SK-N-SH treated with all-trans-retinoic acid at 6 μM for 48 hours (cell line): ENCODE measurements around the gene PDZD4.

Experiments used
- ATAC-seq: fragments of 200-7000 bp; cut with Tn5 transposase; 3 replicates; pipeline ENCODE4 v1.9.1; 2020; ENCODE audit warnings: mild to moderate bottlenecking, moderate library complexity
- ARNTL ChIP-seq: fragments of 450-650 bp; formaldehyde crosslinking; IDR thresholded peaks from 2 replicates; pipeline ENCODE4 v1.5.0; 2020; ENCODE audit warnings: low read depth, mild to moderate bottlenecking, moderate library complexity, borderline replicate concordance
- CSDC2 ChIP-seq: fragments of 250-450 bp; sonication (Bioruptor Pico); IDR thresholded peaks from 2 replicates; pipeline ENCODE4 v1.5.0; 2020; ENCODE audit warnings: mild to moderate bottlenecking, moderate library complexity
- CSRNP3 ChIP-seq: fragments of 250-450 bp; sonication (Bioruptor Pico); IDR thresholded peaks from 2 replicates; pipeline ENCODE4 v1.5.1; 2021; ENCODE audit warnings: mild to moderate bottlenecking, moderate library complexity
- ESRRG ChIP-seq: fragments of 250-450 bp; sonication (Bioruptor Pico); IDR thresholded peaks from 2 replicates; pipeline ENCODE4 v1.6.1; 2021; ENCODE audit warnings: mild to moderate bottlenecking
- GLIS3 ChIP-seq: fragments of 250-450 bp; sonication (Bioruptor Pico); IDR thresholded peaks from 2 replicates; pipeline ENCODE4 v1.5.0; 2020; ENCODE audit warnings: mild to moderate bottlenecking, moderate library complexity
- ISL1 ChIP-seq: fragments of 250-450 bp; sonication (Bioruptor Pico); IDR thresholded peaks from 2 replicates; pipeline ENCODE4 v2.1.2; 2022; ENCODE audit warnings: mild to moderate bottlenecking, moderate library complexity
- PATZ1 ChIP-seq: fragments of 250-450 bp; sonication (Bioruptor Pico); IDR thresholded peaks from 2 replicates; pipeline ENCODE4 v1.8.0; 2020; ENCODE audit warnings: mild to moderate bottlenecking, moderate library complexity, borderline replicate concordance
- POU6F1 ChIP-seq: fragments of 250-450 bp; sonication (Bioruptor Pico); IDR thresholded peaks from 2 replicates; pipeline ENCODE4 v1.8.0; 2021; ENCODE audit warnings: low read depth, mild to moderate bottlenecking, moderate library complexity, borderline replicate concordance
- PPARA ChIP-seq: fragments of 250-450 bp; sonication (Bioruptor Pico); IDR thresholded peaks from 2 replicates; pipeline ENCODE4 v1.5.0; 2020; ENCODE audit warnings: mild to moderate bottlenecking, borderline replicate concordance
- RARB ChIP-seq: fragments of 250-450 bp; sonication (Bioruptor Pico); IDR thresholded peaks from 2 replicates; pipeline ENCODE4 v1.8.0; 2021; ENCODE audit warnings: mild to moderate bottlenecking, moderate library complexity
- SNAI2 ChIP-seq: fragments of 250-450 bp; sonication (Bioruptor Pico); IDR thresholded peaks from 2 replicates; pipeline ENCODE4 v1.5.0; 2020; ENCODE audit warnings: mild to moderate bottlenecking, moderate library complexity
- TCF4 ChIP-seq: fragments of 250-450 bp; sonication (Bioruptor Pico); IDR thresholded peaks from 2 replicates; pipeline ENCODE4 v1.8.0; 2021; ENCODE audit warnings: mild to moderate bottlenecking, moderate library complexity, borderline replicate concordance
- TOX ChIP-seq: fragments of 250-450 bp; sonication (Bioruptor Pico); IDR thresholded peaks from 2 replicates; pipeline ENCODE4 v1.8.0; 2021; ENCODE audit warnings: mild to moderate bottlenecking, moderate library complexity, borderline replicate concordance
- TSHZ2 ChIP-seq: fragments of 250-450 bp; sonication (Bioruptor Pico); IDR thresholded peaks from 2 replicates; pipeline ENCODE4 v1.5.0; 2020; ENCODE audit warnings: mild to moderate bottlenecking, moderate library complexity
- ZC3H10 ChIP-seq: fragments of 250-450 bp; sonication (Bioruptor Pico); IDR thresholded peaks from 2 replicates; pipeline ENCODE4 v1.5.1; 2021; ENCODE audit warnings: mild to moderate bottlenecking, moderate library complexity
- ZFP3 ChIP-seq: fragments of 250-450 bp; sonication (Bioruptor Pico); IDR thresholded peaks from 2 replicates; pipeline ENCODE4 v1.5.0; 2020; ENCODE audit warnings: mild to moderate bottlenecking, moderate library complexity
- ZFP30 ChIP-seq: fragments of 450-650 bp; formaldehyde crosslinking; IDR thresholded peaks from 2 replicates; pipeline ENCODE4 v1.5.0; 2022; ENCODE audit warnings: mild to moderate bottlenecking, moderate library complexity
- ZNF565 ChIP-seq: fragments of 450-650 bp; formaldehyde crosslinking; conservative IDR thresholded peaks from 2 replicates; pipeline ENCODE4 v1.5.0; 2020; ENCODE audit warnings: low read depth, mild to moderate bottlenecking, moderate library complexity
- ZNF70 ChIP-seq: fragments of 450-650 bp; formaldehyde crosslinking; IDR thresholded peaks from 2 replicates; pipeline ENCODE4 v1.5.0; 2020; ENCODE audit warnings: mild to moderate bottlenecking, moderate library complexity
- ZNF8 ChIP-seq: fragments of 450-650 bp; formaldehyde crosslinking; IDR thresholded peaks from 2 replicates; pipeline ENCODE4 v1.5.0; 2020; ENCODE audit warnings: mild to moderate bottlenecking, moderate library complexity

Gene PDZD4

GRCh38 chrX:153778684-153779101 lies 51.7 kb downstream of the PDZD4 start:
- no peak for ATAC-seq
- TF ChIP-seq CSRNP3 (no peak), ISL1 (no peak), PATZ1 (CRISPR knock-in tag) (no peak), POU6F1 (CRISPR knock-in tag) (no peak), ZNF8 (CRISPR knock-in tag) (no peak), ZNF70 (no peak), RARB (CRISPR knock-in tag) (no peak), CSDC2 (CRISPR knock-in tag) (no peak), TCF4 (CRISPR knock-in tag) (no peak), ZFP3 (no peak), GLIS3 (CRISPR knock-in tag) (no peak)

- no peak for TF ChIP-seq CSRNP3
- no peak for TF ChIP-seq TSHZ2 (CRISPR knock-in tag)
- no peak for TF ChIP-seq TOX (CRISPR knock-in tag)
- no peak for ATAC-seq
These were observed 52.2 kb downstream of the PDZD4 start for GRCh38 chrX:153778181-153778580.

- TF ChIP-seq GLIS3 (CRISPR knock-in tag) (no peak), TOX (CRISPR knock-in tag) (no peak), TCF4 (CRISPR knock-in tag) (no peak), CSDC2 (CRISPR knock-in tag) (no peak), ARNTL (no peak), ZNF8 (CRISPR knock-in tag) (no peak), ESRRG (CRISPR knock-in tag) (no peak), SNAI2 (no peak), ZNF70 (no peak)
- TF ChIP-seq, all 23 proteins: peak for 0
- ATAC-seq: no peak
These were observed 52.9 kb downstream of the PDZD4 start for GRCh38 chrX:153777261-153778090.

- ATAC-seq: no peak
- TF ChIP-seq ZFP30 (no peak), TSHZ2 (CRISPR knock-in tag) (no peak), PPARA (CRISPR knock-in tag) (no peak), PATZ1 (CRISPR knock-in tag) (no peak), ZC3H10 (CRISPR knock-in tag) (no peak), ZNF565 (CRISPR knock-in tag) (no peak), ZNF8 (CRISPR knock-in tag) (no peak), ESRRG (CRISPR knock-in tag) (no peak)
These were observed 53.7 kb downstream of the PDZD4 start for GRCh38 chrX:153776611-153777045.
